Esophagus muscularis mucosa (tissue), 4 donors: ENCODE data around the gene RIN3. TPM values are rescaled to one million over a fixed set of nuclear protein-coding genes. Genes with fewer than 3 reads are reported as not detected.

Source experiments
- DNase-seq: peaks from one replicate; pipeline ENCODE4 v3.0.0-alpha.2; 2017; ENCODE audit errors: extremely low spot score
- H3K27ac ChIP-seq, 4 donors: fragments of 200-600 bp; sonication (generic); replicated peaks in 1 of 4; 1 replicate in 3 of 4; 2 replicates in 1 of 4; pipeline ENCODE4 v1.5.1; 2016 to 2019; ENCODE audit warnings: mild to moderate bottlenecking in 1 of 4
- H3K27me3 ChIP-seq, 4 donors: fragments of 200-600 bp; sonication (generic); one replicate each; pipeline versions ENCODE4 v1.5.1 to v1.6.0; 2016 to 2019
- H3K36me3 ChIP-seq, 4 donors: fragments of 200-600 bp; sonication (generic); one replicate each; pipeline ENCODE4 v1.5.1; 2016 to 2019
- H3K4me1 ChIP-seq, 4 donors: fragments of 200-600 bp; sonication (generic); one replicate each; pipeline ENCODE4 v1.5.1; 2016 to 2019
- H3K4me3 ChIP-seq, 4 donors: fragments of 200-600 bp; sonication (generic); 1 replicate in 2 of 4; 2 replicates in 2 of 4; pipeline ENCODE4 v1.5.1; 2016 to 2019; ENCODE audit warnings: mild to moderate bottlenecking in 4 of 4, moderate library complexity in 1 of 4
- H3K9me3 ChIP-seq, 4 donors: fragments of 200-600 bp; sonication (generic); 1 replicate in 3 of 4; 2 replicates in 1 of 4; pipeline ENCODE4 v1.5.1; 2016 to 2019
- CTCF ChIP-seq, 3 experiments: fragments of 200-600 bp in 2 of 3; fragments of 450-650 bp in 1 of 3; sonication (generic) in 2 of 3; IDR thresholded peaks; one replicate each; pipeline ENCODE4 v1.5.1; 2017 to 2019; ENCODE audit warnings: antibody characterized with exemption in 3 of 3, mild to moderate bottlenecking in 2 of 3, moderate library complexity in 1 of 3
- EP300 ChIP-seq: sonication (generic); formaldehyde crosslinking; IDR thresholded peaks from one replicate; pipeline ENCODE4 v1.6.1; 2017; ENCODE audit warnings: antibody characterized with exemption
- POLR2A ChIP-seq: fragments of 450-650 bp; IDR thresholded peaks from one replicate; pipeline ENCODE4 v1.6.1; 2017; ENCODE audit warnings: antibody characterized with exemption, moderate library complexity, mild to moderate bottlenecking, low read depth
- POLR2AphosphoS5 ChIP-seq, 2 donors: sonication (generic); formaldehyde crosslinking; IDR thresholded peaks; one replicate each; pipeline ENCODE4 v1.6.1; 2017; ENCODE audit warnings: antibody characterized with exemption in 2 of 2
- WGBS: methylation state at CpG from one replicate; pipeline ENCODE4 v1.1.5; 2018; 5-methylcytosine and 5-hydroxymethylcytosine counted together
- intact Hi-C: fragments of 100-400 bp; cut with DNase I; formaldehyde crosslinking; loops from one replicate; pipeline ENCODE4 v1.15.1; 2023
- total RNA-seq, 4 donors: library from RNA; depleted of rRNA; stranded (reverse); fragments of >200 nt; gene quantifications; one replicate each; pipeline versions ENCODE4 v1.1.0 to v1.2.1, GENCODE V29; 2016

RIN3 gene
- total RNA-seq, 4 donors from 2014 or later, result 10.6 to 20.0 (median 13.1) TPM

DNA sequence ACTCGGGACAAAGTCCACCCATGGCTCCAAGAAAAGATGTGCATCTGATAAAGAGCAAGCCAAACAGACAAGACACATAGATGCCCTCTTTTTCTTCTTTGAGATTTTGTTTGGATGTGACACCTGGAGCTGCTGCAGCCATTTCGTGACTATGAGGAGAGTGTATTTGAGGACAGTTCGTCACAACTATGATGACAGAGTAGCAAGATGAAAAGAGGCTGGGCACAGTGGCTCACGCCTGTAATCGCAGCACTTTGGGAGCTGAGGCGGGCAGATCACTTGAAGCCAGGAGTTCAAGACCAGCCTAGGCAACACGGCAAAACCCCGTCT, 213.3 kb downstream of the RIN3 start:
- TF ChIP-seq POLR2AphosphoS5 (IDR thresholded peaks at IDR 0.05), result no peak
- no peak for TF ChIP-seq EP300
- H3K9me3 ChIP-seq, result no peaks in the 10 kb centered on the region
- peak overlapping the region in 1 of 4 donors; percentile 49 for H3K27ac ChIP-seq
- H3K27me3 ChIP-seq, result no peaks in the 10 kb centered on the region
- intact Hi-C loops, result no loop called here
- peaks cover 5 to 38% (median 12%) of the 10 kb centered on the region in 4 donors for H3K36me3 ChIP-seq
- H3K4me1 ChIP-seq, result peaks cover 3 to 22% (median 7%) of the 10 kb centered on the region in 4 donors
- H3K4me3 ChIP-seq, result no peak overlapping the region
- WGBS, result 88% methylated on average over 8 of the region's 8 CpGs
- no peak for DNase-seq

DNA sequence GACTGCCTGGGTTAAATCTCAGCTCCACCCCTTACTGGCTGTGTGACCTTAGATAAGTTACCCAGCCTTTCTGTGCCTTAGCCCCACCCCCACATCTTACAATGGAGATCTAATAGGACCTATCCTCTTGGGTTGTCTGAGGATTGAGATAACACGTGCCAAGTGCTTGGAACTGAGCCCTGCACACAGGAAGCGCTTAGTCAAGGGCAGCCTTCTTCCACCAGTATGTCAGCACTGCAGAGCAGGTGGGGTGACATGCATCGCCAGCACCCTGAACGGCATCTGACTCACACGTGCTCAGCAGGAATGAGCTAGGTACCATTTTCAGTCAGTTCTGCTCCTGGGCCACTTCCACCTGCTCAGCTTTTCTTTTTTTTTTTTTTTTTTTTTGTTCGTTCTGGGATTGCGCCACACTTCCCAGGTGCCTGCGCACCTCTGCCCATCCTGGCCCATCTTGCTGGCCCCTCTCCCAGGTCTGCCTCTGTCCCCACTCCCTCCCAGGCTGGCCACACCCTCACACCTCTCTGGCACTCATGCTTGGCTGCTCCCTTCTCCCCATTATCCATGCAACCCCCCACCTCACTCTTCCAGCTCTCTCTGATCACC, 215.3 kb downstream of the RIN3 start:
- peaks cover 12 to 47% (median 18%) of the 10 kb centered on the region in 4 donors for H3K36me3 ChIP-seq
- no peak overlapping the region for H3K4me3 ChIP-seq
- TF ChIP-seq POLR2A (no peak), POLR2AphosphoS5 (IDR thresholded peaks at IDR 0.05) (no peak), CTCF (IDR thresholded peaks at IDR 0.05) (no peak), EP300 (no peak)
- no peaks in the 10 kb centered on the region for H3K9me3 ChIP-seq
- intact Hi-C loops, result no loop called here
- 69% methylated on average over 8 of the region's 8 CpGs for WGBS
- H3K27ac ChIP-seq, result no peak overlapping the region
- no peaks in the 10 kb centered on the region for H3K27me3 ChIP-seq
- peaks cover 3 to 21% (median 7%) of the 10 kb centered on the region in 4 donors for H3K4me1 ChIP-seq
- DNase-seq, result no peak

GRCh38 chr14:92729634-92730358, 216.2 kb downstream of the RIN3 start:
- no peak overlapping the region for H3K4me3 ChIP-seq
- 82% methylated on average over 14 of the region's 14 CpGs for WGBS
- no peak for TF ChIP-seq EP300
- no peak for TF ChIP-seq POLR2A
- TF ChIP-seq POLR2AphosphoS5 (IDR thresholded peaks at IDR 0.05), result no peak
- TF ChIP-seq CTCF (IDR thresholded peaks at IDR 0.05), result no peak
- H3K9me3 ChIP-seq, result no peaks in the 10 kb centered on the region
- no peak for DNase-seq
- peaks cover 3 to 17% (median 7%) of the 10 kb centered on the region in 4 donors for H3K4me1 ChIP-seq
- intact Hi-C loops, result no loop called here
- H3K27me3 ChIP-seq, result no peaks in the 10 kb centered on the region
- no peak overlapping the region for H3K27ac ChIP-seq
- H3K36me3 ChIP-seq, result peaks cover 12 to 47% (median 18%) of the 10 kb centered on the region in 4 donors

DNA sequence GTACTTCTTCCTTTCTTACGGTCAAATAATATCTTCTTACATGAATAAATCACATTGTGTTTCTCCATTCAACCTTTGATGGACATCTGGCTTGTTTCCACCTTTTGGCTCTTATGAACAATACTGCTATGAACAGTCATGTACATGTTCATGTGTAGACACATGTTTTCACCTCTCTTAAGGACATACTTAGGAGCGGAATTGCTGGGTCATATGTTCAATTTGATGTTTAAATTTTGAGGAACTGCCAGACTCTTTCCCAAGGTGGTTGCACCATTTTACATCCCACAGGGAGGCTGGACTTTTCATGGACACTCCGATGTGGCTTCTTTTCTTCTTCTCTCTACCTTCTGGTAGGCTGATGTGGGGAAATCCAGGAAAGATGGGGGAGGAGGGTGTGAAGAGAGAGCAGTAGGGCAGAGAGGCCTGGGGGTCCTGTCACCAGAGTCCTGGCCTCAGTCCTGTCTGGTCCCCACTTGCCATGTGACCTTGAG, 218.1 kb downstream of the RIN3 start:
- Histone ChIP-seq H3K27ac (no peak overlapping the region), H3K9me3 (no peaks in the 10 kb centered on the region), H3K36me3 (peaks cover 12 to 40% (median 18%) of the 10 kb centered on the region in 4 donors), H3K4me1 (peaks cover 0 to 8% (median under 1%) of the 10 kb centered on the region in 4 donors), H3K27me3 (no peaks in the 10 kb centered on the region), H3K4me3 (no peak overlapping the region)
- DNase-seq, result no peak
- intact Hi-C loops, result no loop called here
- WGBS, result 95% methylated on average over 3 of the region's 3 CpGs
- TF ChIP-seq POLR2A (no peak), POLR2AphosphoS5 (IDR thresholded peaks at IDR 0.05) (no peak), CTCF (IDR thresholded peaks at IDR 0.05) (no peak), EP300 (no peak)

- peaks cover 12 to 37% (median 18%) of the 10 kb centered on the region in 4 donors for H3K36me3 ChIP-seq
- H3K27ac ChIP-seq, result no peak overlapping the region
- H3K4me3 ChIP-seq, result no peak overlapping the region
- TF ChIP-seq POLR2A (no peak), EP300 (no peak)
- peaks cover 0 to 7% (median 0%) of the 10 kb centered on the region in 4 donors for H3K4me1 ChIP-seq
- no peaks in the 10 kb centered on the region for H3K27me3 ChIP-seq
- no peaks in the 10 kb centered on the region for H3K9me3 ChIP-seq
- WGBS, result 88% methylated on average over 4 of the region's 4 CpGs
- intact Hi-C loops, result no loop called here
- DNase-seq, result no peak
Observed at GRCh38 chr14:92733007-92733406, 219.4 kb downstream of the RIN3 start.
